IMR-90 (cell line): Measurements from ENCODE around the gene COL23A1. TPM values are rescaled to one million over a fixed set of nuclear protein-coding genes. Genes with fewer than 3 reads are reported as not detected.
"Not testable (repeated sequence)": the region's sequence is repeated elsewhere in the genome, so short reads cannot be mapped to it uniquely, and the experiment has no call there.

ENCODE experiments used
- ATAC-seq: fragments of 200-7000 bp; cut with Tn5 transposase; 2 replicates; pipeline ENCODE4 v1.9.1; 2020; ENCODE audit warnings: low read depth, mild to moderate bottlenecking, moderate library complexity
- BruUV-seq: library from RNA; stranded (reverse); fragments of 400-500 nt; replicated peaks from 2 replicates; lab custom pipeline; 2021; lab: Mats Ljungman, UMichigan
- CTCF ChIA-PET: fragments of 300-600 bp; formaldehyde crosslinking; extraction: SDS; loops from one replicate; lab custom pipeline; 2021; ENCODE audit warnings: antibody characterized with exemption; lab: Yijun Ruan, JAX
- POLR2A ChIA-PET: fragments of 300-600 bp; sonication (Branson Sonifier 250); formaldehyde crosslinking; loops from one replicate; lab custom pipeline; 2022; ENCODE audit warnings: antibody characterized with exemption; ENCODE audit not compliant: unreplicated experiment; lab: Charles Lee
- DNase-seq: peaks from one replicate; pipeline ENCODE4 v3.0.0; 2013
- H2AFZ ChIP-seq: replicated peaks from 2 replicates; pipeline ENCODE3; 2013; ENCODE audit warnings: low read length, mild to moderate bottlenecking; ENCODE audit not compliant: poor library complexity
- H2AK5ac ChIP-seq: 2 replicates; pipeline ENCODE4 v1.6.1; 2013; ENCODE audit warnings: low read depth, low read length, inconsistent platforms
- H2AK9ac ChIP-seq: replicated peaks from 2 replicates; pipeline ENCODE3; 2013; ENCODE audit warnings: mild to moderate bottlenecking, low read depth, low read length, moderate library complexity; ENCODE audit not compliant: poor library complexity
- H2BK120ac ChIP-seq: 2 replicates; pipeline ENCODE4 v1.6.1; 2013; ENCODE audit warnings: low read depth, low read length, inconsistent platforms
- H2BK15ac ChIP-seq: 3 replicates; pipeline ENCODE4 v1.6.1; 2013; ENCODE audit warnings: low read depth, low read length, inconsistent platforms
- H2BK20ac ChIP-seq: 2 replicates; pipeline ENCODE4 v1.6.1; 2013; ENCODE audit warnings: low read depth, mild to moderate bottlenecking, inconsistent platforms, low read length, moderate library complexity
- H2BK5ac ChIP-seq: 2 replicates; pipeline ENCODE4 v1.6.1; 2013; ENCODE audit warnings: mild to moderate bottlenecking, low read depth, low read length, inconsistent platforms; ENCODE audit not compliant: poor library complexity, severe bottlenecking
- H3K14ac ChIP-seq: replicated peaks from 2 replicates; pipeline ENCODE4 v1.6.1; 2013; ENCODE audit warnings: low read depth, low read length, inconsistent platforms
- H3K18ac ChIP-seq: 2 replicates; pipeline ENCODE4 v1.6.1; 2013; ENCODE audit warnings: low read depth, low read length, control low read depth
- H3K23ac ChIP-seq: 2 replicates; pipeline ENCODE4 v1.6.1; 2013; ENCODE audit warnings: low read depth, low read length, inconsistent platforms
- H3K27ac ChIP-seq: 2 replicates; pipeline ENCODE4 v1.5.1; 2013; ENCODE audit warnings: mild to moderate bottlenecking, control low read depth, low read length; ENCODE audit not compliant: insufficient read depth
- H3K27me3 ChIP-seq: 2 replicates; pipeline ENCODE4 v1.6.1; 2013; ENCODE audit warnings: low read length; ENCODE audit not compliant: control insufficient read depth, insufficient read depth
- H3K36me3 ChIP-seq: 2 replicates; pipeline ENCODE4 v1.6.1; 2013; ENCODE audit warnings: low read length, mixed read lengths; ENCODE audit not compliant: control insufficient read depth, insufficient read depth
- H3K4ac ChIP-seq: 2 replicates; pipeline ENCODE4 v1.6.1; 2013; ENCODE audit warnings: low read depth, low read length, inconsistent platforms
- H3K4me1 ChIP-seq: 2 replicates; pipeline ENCODE4 v1.6.1; 2013; ENCODE audit warnings: low read length, mixed read lengths; ENCODE audit not compliant: control insufficient read depth, insufficient read depth
- H3K4me2 ChIP-seq: 2 replicates; pipeline ENCODE4 v1.6.1; 2013; ENCODE audit warnings: low read depth, mild to moderate bottlenecking, control low read depth, low read length, moderate library complexity
- H3K4me3 ChIP-seq: 2 replicates; pipeline ENCODE4 v1.5.1; 2013; ENCODE audit warnings: low read depth, mild to moderate bottlenecking, control low read depth, low read length, moderate library complexity; ENCODE audit not compliant: insufficient read depth
- H3K56ac ChIP-seq: 2 replicates; pipeline ENCODE4 v1.6.1; 2013; ENCODE audit warnings: low read length, inconsistent platforms; ENCODE audit not compliant: insufficient read depth; ENCODE audit errors: extremely low read depth
- H3K79me1 ChIP-seq, 2 experiments: 2 replicates each; pipeline ENCODE4 v1.6.1; 2013; ENCODE audit warnings: low read length in 2 of 2, inconsistent platforms in 1 of 2, low read depth in 1 of 2
- H3K9ac ChIP-seq: 2 replicates; pipeline ENCODE4 v1.6.1; 2013; ENCODE audit warnings: low read depth, low read length, control low read depth
- H3K9me1 ChIP-seq: 2 replicates; pipeline ENCODE4 v1.6.1; 2013; ENCODE audit warnings: low read length, inconsistent platforms; ENCODE audit not compliant: insufficient read depth
- H3K9me3 ChIP-seq: 2 replicates; pipeline ENCODE4 v1.6.1; 2013; ENCODE audit warnings: low read length; ENCODE audit not compliant: control insufficient read depth, insufficient read depth
- H4K20me1 ChIP-seq: 2 replicates; pipeline ENCODE4 v1.6.1; 2013; ENCODE audit warnings: low read length, inconsistent platforms; ENCODE audit not compliant: insufficient read depth
- H4K5ac ChIP-seq: 2 replicates; pipeline ENCODE4 v1.6.1; 2013; ENCODE audit warnings: mild to moderate bottlenecking, low read depth, low read length, control low read depth
- H4K8ac ChIP-seq, 2 experiments: 2 replicates each; pipeline ENCODE4 v1.6.1; 2013; ENCODE audit warnings: low read depth in 2 of 2, low read length in 2 of 2, control low read depth in 1 of 2, inconsistent platforms in 1 of 2
- H4K91ac ChIP-seq: 2 replicates; pipeline ENCODE4 v1.6.1; 2013; ENCODE audit warnings: low read depth, low read length, inconsistent platforms; ENCODE audit not compliant: insufficient read depth
- BHLHE40 ChIP-seq: fragments of 150-350 bp; IDR thresholded peaks from 2 replicates; pipeline ENCODE4 v1.6.1; 2016; ENCODE audit warnings: mild to moderate bottlenecking, low read depth, low read length
- MAFK ChIP-seq: IDR thresholded peaks from 2 replicates; pipeline ENCODE4 v1.6.1; 2012; ENCODE audit warnings: low read depth, low read length, improper control_type of control experiment
- NFE2L2 ChIP-seq: fragments of 150-350 bp; IDR thresholded peaks from 2 replicates; pipeline ENCODE4 v1.6.1; 2016; ENCODE audit warnings: low read depth, mild to moderate bottlenecking, low read length
- RAD21 ChIP-seq: IDR thresholded peaks from 2 replicates; pipeline ENCODE4 v1.6.1; 2012; ENCODE audit warnings: low read length, improper control_type of control experiment
- RFX5 ChIP-seq: IDR thresholded peaks from 2 replicates; pipeline ENCODE4 v1.8.0; 2012; ENCODE audit warnings: low read depth, mild to moderate bottlenecking, low read length, moderate library complexity
- SMC3 ChIP-seq: fragments of 150-350 bp; IDR thresholded peaks from 2 replicates; pipeline ENCODE4 v1.6.1; 2016; ENCODE audit warnings: low read depth, mild to moderate bottlenecking, antibody characterized with exemption, low read length, moderate library complexity
- WGBS, 2 experiments: methylation state at CpG; one replicate each; pipeline versions ENCODE4 v1.1.5 to v1.1.7; 2013; ENCODE audit warnings: missing lambda C conversion rate in 2 of 2; ENCODE audit not compliant: insufficient read length in 1 of 2; ENCODE audit errors: extremely low coverage in 2 of 2; 5-methylcytosine and 5-hydroxymethylcytosine counted together
- dilution Hi-C: fragments of 300-500 bp; cut with HindIII; formaldehyde crosslinking; loops from one replicate; pipeline ENCODE4 v1.14.3; 2018; ENCODE audit warnings: low sequenced_read_pairs; ENCODE audit not compliant: unreplicated experiment
- in situ Hi-C: fragments of 300-500 bp; cut with MboI; formaldehyde crosslinking; loops from 3 replicates; pipeline ENCODE4 v1.14.3; 2019; ENCODE audit warnings: low sequenced_read_pairs, inconsistent platforms, mixed read lengths
- intact Hi-C: fragments of 100-400 bp; cut with micrococcal nuclease; formaldehyde crosslinking; loops from 2 replicates; pipeline ENCODE4 v1.10.0; 2022
- polyA plus RNA-seq, 3 experiments: library from polyadenylated mRNA; depleted of rRNA; stranded (reverse); fragments of >200 nt; gene quantifications; 2 replicates each; pipeline ENCODE4 v1.2.3, GENCODE V29; 2012; ENCODE audit warnings: low replicate concordance in 1 of 3
- total RNA-seq: library from RNA; depleted of rRNA; stranded (reverse); fragments of >200 nt; gene quantifications from 2 replicates; pipeline ENCODE4 v1.2.3, GENCODE V29; 2012
- TF ChIP-seq, protein P1 (sequence below): fragments of 150-350 bp; IDR thresholded peaks from 2 replicates; pipeline ENCODE4 v1.6.1; 2016; ENCODE audit warnings: low read depth, mild to moderate bottlenecking, low read length, moderate library complexity, borderline replicate concordance

COL23A1 gene
- total and polyA plus RNA-seq, 2 of the 4 experiments (the other 2 are of a cell fraction): not detected

DNA sequence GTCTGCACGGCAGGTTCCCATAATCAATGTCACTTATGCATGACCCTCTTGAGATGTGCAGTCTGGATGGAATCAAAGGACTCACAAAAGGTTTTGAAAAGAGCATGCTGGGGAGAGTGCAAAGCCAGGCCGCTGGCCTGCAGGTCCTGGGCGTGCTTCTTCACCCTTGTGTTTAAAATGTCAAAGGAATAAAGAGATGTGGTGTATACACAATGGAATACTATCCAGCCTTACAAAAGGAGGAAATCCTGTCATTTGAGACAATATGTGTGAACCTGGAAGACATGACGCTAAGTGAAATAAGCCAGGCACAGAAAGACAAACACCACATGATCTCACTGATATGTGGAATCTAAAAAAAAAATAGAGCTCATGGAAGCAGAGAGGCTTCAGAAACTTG, 220.1 kb downstream of the COL23A1 start:
- Histone ChIP-seq H3K79me1 (no peaks in the 10 kb centered on the region), H3K23ac (no peak overlapping the region), H3K9me3 (peaks cover 41% of the 10 kb centered on the region), H2BK5ac (no peak overlapping the region), H3K18ac (no peak overlapping the region), H3K4me3 (no peak overlapping the region), H3K4me2 (no peak overlapping the region), H3K56ac (no peak overlapping the region), H2BK20ac (no peak overlapping the region), H2AFZ (no peak overlapping the region), H2AK9ac (no peak overlapping the region), H3K14ac (no peak overlapping the region), H3K4ac (no peak overlapping the region), H3K9ac (no peak overlapping the region), H2BK120ac (no peak overlapping the region), H4K20me1 (no peaks in the 10 kb centered on the region), H3K9me1 (no peaks in the 10 kb centered on the region), H4K91ac (no peak overlapping the region), H3K27ac (no peak overlapping the region), H4K5ac (no peak overlapping the region), H4K8ac (no peak overlapping the region), H2BK15ac (no peak overlapping the region), H3K36me3 (no peaks in the 10 kb centered on the region), H2AK5ac (no peak overlapping the region), H3K27me3 (no peaks in the 10 kb centered on the region), H3K4me1 (no peaks in the 10 kb centered on the region)
- BruUV-seq: no TSS peak
- dilution Hi-C loops: no loop called here
- DNase-seq (no peak), ATAC-seq (no peak)
- TF ChIP-seq SMC3 (no peak), RAD21 (no peak), NFE2L2 (no peak), BHLHE40 (no peak), MAFK (no peak), RFX5 (no peak)
- TF ChIP-seq, protein P1, sequence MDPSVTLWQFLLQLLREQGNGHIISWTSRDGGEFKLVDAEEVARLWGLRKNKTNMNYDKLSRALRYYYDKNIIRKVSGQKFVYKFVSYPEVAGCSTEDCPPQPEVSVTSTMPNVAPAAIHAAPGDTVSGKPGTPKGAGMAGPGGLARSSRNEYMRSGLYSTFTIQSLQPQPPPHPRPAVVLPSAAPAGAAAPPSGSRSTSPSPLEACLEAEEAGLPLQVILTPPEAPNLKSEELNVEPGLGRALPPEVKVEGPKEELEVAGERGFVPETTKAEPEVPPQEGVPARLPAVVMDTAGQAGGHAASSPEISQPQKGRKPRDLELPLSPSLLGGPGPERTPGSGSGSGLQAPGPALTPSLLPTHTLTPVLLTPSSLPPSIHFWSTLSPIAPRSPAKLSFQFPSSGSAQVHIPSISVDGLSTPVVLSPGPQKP: no peak
- intact Hi-C loops: no loop called here
- ChIA-PET CTCF (no interaction called here), POLR2A (no interaction called here)
- in situ Hi-C loops: no loop called here
- 35% methylated on average over 2 of the region's 4 CpGs; no CpG with 5 or more reads in 1 of the 2 experiments for WGBS, 2 experiments

DNA sequence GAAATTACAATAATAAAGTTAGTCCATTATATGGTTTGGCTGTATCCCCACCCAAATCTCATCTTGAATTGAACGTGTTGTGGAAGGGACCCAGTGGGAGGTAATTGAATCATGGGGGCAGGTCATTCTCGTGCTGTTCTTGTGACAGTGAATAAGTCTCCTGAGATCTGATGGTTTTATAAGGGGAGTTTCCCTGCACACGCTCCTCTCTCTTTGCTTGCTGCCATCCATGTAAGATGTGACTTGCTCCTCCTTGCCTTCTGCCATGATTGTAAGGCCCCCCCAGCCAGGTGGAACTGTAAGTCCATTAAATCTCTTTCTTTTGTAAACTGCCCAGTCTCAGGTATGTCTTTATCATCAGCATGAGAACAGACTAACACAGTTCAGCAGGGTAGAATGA, 220.7 kb downstream of the COL23A1 start:
- H3K23ac ChIP-seq, in situ Hi-C loops, H3K4me1 ChIP-seq, H4K91ac ChIP-seq, H3K18ac ChIP-seq, H3K14ac ChIP-seq, BruUV-seq, H2BK120ac ChIP-seq, dilution Hi-C loops, H2BK15ac ChIP-seq, H3K36me3 ChIP-seq, H3K4me3 ChIP-seq, H2BK5ac ChIP-seq, H3K56ac ChIP-seq, DNase-seq, H3K4ac ChIP-seq, H3K4me2 ChIP-seq, H3K27ac ChIP-seq, intact Hi-C loops, H3K9ac ChIP-seq, POLR2A ChIA-PET, H2AK9ac ChIP-seq, ATAC-seq, H4K5ac ChIP-seq, H3K79me1 ChIP-seq, H4K8ac ChIP-seq, H4K20me1 ChIP-seq, H3K9me1 ChIP-seq, H2AK5ac ChIP-seq, CTCF ChIA-PET, H2AFZ ChIP-seq, H3K27me3 ChIP-seq, H2BK20ac ChIP-seq: not testable (repeated sequence)
- WGBS, 2 experiments: no CpG with 5 or more reads among the region's 3 CpGs
- peaks cover 45% of the 10 kb centered on the region for H3K9me3 ChIP-seq
